ENCODE results near the gene SPINK6. TPM values are rescaled to one million over a fixed set of nuclear protein-coding genes. Genes with fewer than 3 reads are reported as not detected.

Gene SPINK6
- polyA plus RNA-seq, 2 of the 4 experiments (the other 2 are of a cell fraction), result 1.0 TPM

DNA sequence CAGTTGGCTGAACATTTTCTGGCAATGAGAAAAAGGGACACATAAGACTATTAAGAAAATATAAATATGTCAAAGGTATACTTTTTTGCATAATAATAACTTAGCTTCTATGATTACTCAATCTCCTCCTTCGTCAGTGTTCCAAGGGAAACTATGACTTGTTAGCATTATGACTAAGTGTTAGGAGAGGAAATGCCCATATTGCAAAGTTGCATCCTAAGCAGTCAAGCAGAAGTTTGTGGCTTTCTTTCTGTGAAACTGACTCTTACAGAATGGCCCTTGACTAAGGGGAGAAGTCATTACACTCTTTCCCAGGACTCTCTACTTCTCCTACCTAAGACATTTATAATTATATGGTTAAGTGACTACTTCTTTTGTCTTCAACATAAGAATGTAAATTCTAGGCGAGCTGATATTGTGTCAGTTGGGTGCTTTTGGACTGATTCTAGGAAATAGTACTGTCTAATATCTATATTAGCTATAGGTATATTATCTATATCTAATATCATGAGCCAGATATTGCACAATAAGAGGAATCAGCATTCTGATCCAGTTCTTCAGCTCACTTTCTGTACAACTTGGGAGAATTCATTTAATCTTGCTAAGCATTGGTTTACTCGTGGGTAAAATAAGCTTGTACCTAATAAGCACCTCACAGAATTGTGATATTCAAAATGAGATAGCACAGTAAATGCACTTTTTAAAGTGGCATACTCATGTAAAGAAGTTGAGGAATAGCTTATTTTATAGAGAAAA lies 16.4 kb upstream of the SPINK6 start:
- Histone ChIP-seq H3K27ac (no peak overlapping the region), H3K4me3 (no peak overlapping the region), H3K4me1 (no peaks in the 10 kb centered on the region), H3K4me2 (no peak overlapping the region), H3K9me3 (no peaks in the 10 kb centered on the region)
- FAIRE-seq (no peak), DNase-seq (ENCODE audit: low read depth in 1 of 2, low spot score in 1 of 2) (no peak), ATAC-seq (no peak)
- POLR2A ChIA-PET, result no interaction called here
- TF ChIP-seq FOSL2 (IDR thresholded peaks at IDR 0.05) (no peak), FOSL2 (CRISPR knock-in tag; IDR thresholded peaks at IDR 0.05) (no peak), ESRRA (IDR thresholded peaks at IDR 0.05; ENCODE audit: borderline replicate concordance, low read length) (no peak), TP53 (CRISPR knock-in tag; IDR thresholded peaks at IDR 0.05) (no peak), ZC3H11A (IDR thresholded peaks at IDR 0.05) (no peak), RARB (CRISPR knock-in tag; IDR thresholded peaks at IDR 0.05) (no peak), CHD2 (IDR thresholded peaks at IDR 0.05; ENCODE audit: low read length, partially characterized antibody) (no peak), PHF8 (IDR thresholded peaks at IDR 0.05; ENCODE audit: borderline replicate concordance, low read depth) (no peak), ZNF302 (CRISPR knock-in tag; IDR thresholded peaks at IDR 0.05) (no peak), RFX5 (IDR thresholded peaks at IDR 0.05) (no peak)
- TF ChIP-seq, protein P1, sequence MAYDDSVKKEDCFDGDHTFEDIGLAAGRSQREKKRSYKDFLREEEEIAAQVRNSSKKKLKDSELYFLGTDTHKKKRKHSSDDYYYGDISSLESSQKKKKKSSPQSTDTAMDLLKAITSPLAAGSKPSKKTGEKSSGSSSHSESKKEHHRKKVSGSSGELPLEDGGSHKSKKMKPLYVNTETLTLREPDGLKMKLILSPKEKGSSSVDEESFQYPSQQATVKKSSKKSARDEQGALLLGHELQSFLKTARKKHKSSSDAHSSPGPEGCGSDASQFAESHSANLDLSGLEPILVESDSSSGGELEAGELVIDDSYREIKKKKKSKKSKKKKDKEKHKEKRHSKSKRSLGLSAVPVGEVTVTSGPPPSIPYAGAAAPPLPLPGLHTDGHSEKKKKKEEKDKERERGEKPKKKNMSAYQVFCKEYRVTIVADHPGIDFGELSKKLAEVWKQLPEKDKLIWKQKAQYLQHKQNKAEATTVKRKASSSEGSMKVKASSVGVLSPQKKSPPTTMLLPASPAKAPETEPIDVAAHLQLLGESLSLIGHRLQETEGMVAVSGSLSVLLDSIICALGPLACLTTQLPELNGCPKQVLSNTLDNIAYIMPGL (CRISPR knock-in tag; IDR thresholded peaks at IDR 0.05; ENCODE audit: borderline replicate concordance), result no peak
- CTCF ChIA-PET, result interaction anchor here (0.9 to 1.7 kb wide), 2 partner anchors 11 to 188 kb away, joined by 4 read pairs; no protein-coding TSS in a partner anchor
- 7% methylated on average over 3 of the region's 3 CpGs for WGBS (ENCODE audit: missing lambda C conversion rate)

DNA sequence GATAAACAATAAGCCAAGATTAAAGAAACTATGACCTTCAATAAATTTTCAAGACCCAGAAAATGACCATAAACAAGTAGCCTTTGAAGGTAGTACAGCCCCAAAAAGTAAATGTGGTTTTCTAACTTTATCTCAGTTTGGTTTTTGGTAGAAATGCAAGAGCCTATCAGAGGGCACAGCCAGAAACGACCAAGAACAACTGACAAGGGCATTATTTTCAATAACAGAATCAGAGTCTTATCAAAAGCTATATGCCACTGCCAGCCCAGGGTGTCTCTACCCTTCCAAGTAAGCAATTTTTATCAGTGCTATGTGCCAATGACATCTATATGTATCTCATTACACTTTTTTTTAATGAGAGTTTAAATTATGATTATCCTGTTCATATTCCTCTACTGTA lies 11.8 kb upstream of the SPINK6 start:
- FAIRE-seq, result no peak
- CTCF ChIA-PET, result no interaction called here
- WGBS (ENCODE audit: missing lambda C conversion rate), result 0% methylated on average over 1 of the region's 1 CpG

More for the DNA sequence above, 11.8 kb upstream of the SPINK6 start:
- no peak overlapping the region for H3K4me2 ChIP-seq
- POLR2A ChIA-PET, result no interaction called here
- no peak for ATAC-seq
- no peak overlapping the region for H3K27ac ChIP-seq
- no peaks in the 10 kb centered on the region for H3K9me3 ChIP-seq
- no peak overlapping the region for H3K4me3 ChIP-seq
- no peak for DNase-seq (ENCODE audit: low read depth in 1 of 2, low spot score in 1 of 2)
- no peak for TF ChIP-seq SREBF2 (IDR thresholded peaks at IDR 0.05)
- TF ChIP-seq, protein P2, sequence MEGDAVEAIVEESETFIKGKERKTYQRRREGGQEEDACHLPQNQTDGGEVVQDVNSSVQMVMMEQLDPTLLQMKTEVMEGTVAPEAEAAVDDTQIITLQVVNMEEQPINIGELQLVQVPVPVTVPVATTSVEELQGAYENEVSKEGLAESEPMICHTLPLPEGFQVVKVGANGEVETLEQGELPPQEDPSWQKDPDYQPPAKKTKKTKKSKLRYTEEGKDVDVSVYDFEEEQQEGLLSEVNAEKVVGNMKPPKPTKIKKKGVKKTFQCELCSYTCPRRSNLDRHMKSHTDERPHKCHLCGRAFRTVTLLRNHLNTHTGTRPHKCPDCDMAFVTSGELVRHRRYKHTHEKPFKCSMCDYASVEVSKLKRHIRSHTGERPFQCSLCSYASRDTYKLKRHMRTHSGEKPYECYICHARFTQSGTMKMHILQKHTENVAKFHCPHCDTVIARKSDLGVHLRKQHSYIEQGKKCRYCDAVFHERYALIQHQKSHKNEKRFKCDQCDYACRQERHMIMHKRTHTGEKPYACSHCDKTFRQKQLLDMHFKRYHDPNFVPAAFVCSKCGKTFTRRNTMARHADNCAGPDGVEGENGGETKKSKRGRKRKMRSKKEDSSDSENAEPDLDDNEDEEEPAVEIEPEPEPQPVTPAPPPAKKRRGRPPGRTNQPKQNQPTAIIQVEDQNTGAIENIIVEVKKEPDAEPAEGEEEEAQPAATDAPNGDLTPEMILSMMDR (IDR thresholded peaks at IDR 0.05), result no peak
- no peak for TF ChIP-seq EP300 (IDR thresholded peaks at IDR 0.05)
- no peak for TF ChIP-seq PHF8 (IDR thresholded peaks at IDR 0.05; ENCODE audit: borderline replicate concordance, low read depth)
- no peak for TF ChIP-seq PBX3 (IDR thresholded peaks at IDR 0.05)
- TF ChIP-seq NFE2L2 (conservative IDR thresholded peaks at IDR 0.05; ENCODE audit: low read length), result no peak
- no peak for TF ChIP-seq JUNB (IDR thresholded peaks at IDR 0.05)
- no peak for TF ChIP-seq RARB (CRISPR knock-in tag; IDR thresholded peaks at IDR 0.05)
- TF ChIP-seq MYC (IDR thresholded peaks at IDR 0.05; ENCODE audit: borderline replicate concordance, low read length), result no peak
- TF ChIP-seq HOXB5 (CRISPR knock-in tag; IDR thresholded peaks at IDR 0.05), result no peak
- TF ChIP-seq E2F6 (IDR thresholded peaks at IDR 0.05; ENCODE audit: borderline replicate concordance, low read depth), result no peak
- TF ChIP-seq REST (IDR thresholded peaks at IDR 0.05), result no peak
- TF ChIP-seq FOSB (CRISPR knock-in tag; IDR thresholded peaks at IDR 0.05), result no peak
- TF ChIP-seq ZSCAN20 (CRISPR knock-in tag; IDR thresholded peaks at IDR 0.05), result no peak
- TF ChIP-seq ATOH8 (CRISPR knock-in tag; IDR thresholded peaks at IDR 0.05; ENCODE audit: low read depth), result no peak
- H3K4me1 ChIP-seq, result no peaks in the 10 kb centered on the region
